Skeletal muscle satellite cell (primary cell): ENCODE results near the gene DSTN.

Source experiments
- H3K27me3 ChIP-seq: 2 replicates; pipeline ENCODE4 v1.7.0; 2013; ENCODE audit warnings: low read length; ENCODE audit not compliant: control insufficient read depth, insufficient read depth
- H3K36me3 ChIP-seq: 2 replicates; pipeline ENCODE4 v1.7.0; 2013; ENCODE audit warnings: mild to moderate bottlenecking, control low read depth, low read length; ENCODE audit not compliant: insufficient read depth
- H3K4me1 ChIP-seq: 2 replicates; pipeline ENCODE4 v1.7.0; 2013; ENCODE audit warnings: low read length; ENCODE audit not compliant: control insufficient read depth, insufficient read depth
- H3K4me2 ChIP-seq: 2 replicates; pipeline ENCODE4 v1.7.0; 2013; ENCODE audit warnings: mild to moderate bottlenecking, low read length
- H3K4me3 ChIP-seq: 2 replicates; pipeline ENCODE4 v1.7.0; 2013; ENCODE audit warnings: low read length
- H3K9ac ChIP-seq: 2 replicates; pipeline ENCODE4 v1.7.0; 2013; ENCODE audit warnings: mild to moderate bottlenecking, low read depth, low read length, moderate library complexity
- H3K9me3 ChIP-seq: replicated peaks from 2 replicates; pipeline ENCODE4 v1.7.0; 2013; ENCODE audit warnings: mild to moderate bottlenecking, control low read depth, low read length

The DSTN gene

DNA sequence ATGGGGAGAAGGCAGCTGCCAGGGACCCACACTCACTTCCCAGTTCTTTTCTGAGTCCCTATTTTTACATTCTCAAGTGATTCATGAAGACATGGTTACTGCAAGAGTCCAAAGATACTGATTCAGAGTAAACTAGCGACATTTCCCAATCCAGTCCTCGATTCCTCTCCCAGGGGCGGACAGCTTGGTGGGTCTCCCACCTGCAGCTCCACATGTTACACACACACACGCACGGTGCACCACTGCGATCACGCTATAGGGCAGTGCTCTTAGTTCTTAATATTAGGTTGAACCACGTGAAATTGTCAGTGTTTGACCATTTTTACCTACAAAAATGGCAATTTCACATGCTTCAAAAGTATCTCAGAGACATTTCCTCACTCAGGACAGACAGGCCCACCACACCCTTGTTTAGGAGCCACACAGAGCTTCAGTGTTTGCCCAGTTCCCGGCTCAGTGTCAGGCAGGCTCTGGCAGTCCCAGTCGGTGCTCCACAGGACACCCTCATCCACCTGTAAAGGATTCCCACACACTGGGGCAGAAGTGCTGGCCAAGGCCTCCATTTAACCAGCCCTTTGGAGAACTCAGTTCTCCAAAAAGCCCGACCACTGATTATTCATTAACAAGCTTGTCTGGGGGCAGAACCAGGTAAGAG is 60.4 kb downstream of the DSTN start:
- Histone ChIP-seq H3K4me1 (peaks cover under 1% of the 10 kb centered on the region), H3K9ac (no peak overlapping the region), H3K4me3 (no peak overlapping the region), H3K9me3 (no peaks in the 10 kb centered on the region), H3K27me3 (no peaks in the 10 kb centered on the region), H3K36me3 (peaks cover 99% of the 10 kb centered on the region), H3K4me2 (no peak overlapping the region)

- Histone ChIP-seq H3K9ac (no peak overlapping the region), H3K4me2 (no peak overlapping the region), H3K9me3 (no peaks in the 10 kb centered on the region), H3K27me3 (no peaks in the 10 kb centered on the region), H3K4me3 (no peak overlapping the region), H3K4me1 (peaks cover 5% of the 10 kb centered on the region), H3K36me3 (peaks cover 99% of the 10 kb centered on the region)
Measured at GRCh38 chr20:17630806-17631195, 60.9 kb downstream of the DSTN start.

DNA sequence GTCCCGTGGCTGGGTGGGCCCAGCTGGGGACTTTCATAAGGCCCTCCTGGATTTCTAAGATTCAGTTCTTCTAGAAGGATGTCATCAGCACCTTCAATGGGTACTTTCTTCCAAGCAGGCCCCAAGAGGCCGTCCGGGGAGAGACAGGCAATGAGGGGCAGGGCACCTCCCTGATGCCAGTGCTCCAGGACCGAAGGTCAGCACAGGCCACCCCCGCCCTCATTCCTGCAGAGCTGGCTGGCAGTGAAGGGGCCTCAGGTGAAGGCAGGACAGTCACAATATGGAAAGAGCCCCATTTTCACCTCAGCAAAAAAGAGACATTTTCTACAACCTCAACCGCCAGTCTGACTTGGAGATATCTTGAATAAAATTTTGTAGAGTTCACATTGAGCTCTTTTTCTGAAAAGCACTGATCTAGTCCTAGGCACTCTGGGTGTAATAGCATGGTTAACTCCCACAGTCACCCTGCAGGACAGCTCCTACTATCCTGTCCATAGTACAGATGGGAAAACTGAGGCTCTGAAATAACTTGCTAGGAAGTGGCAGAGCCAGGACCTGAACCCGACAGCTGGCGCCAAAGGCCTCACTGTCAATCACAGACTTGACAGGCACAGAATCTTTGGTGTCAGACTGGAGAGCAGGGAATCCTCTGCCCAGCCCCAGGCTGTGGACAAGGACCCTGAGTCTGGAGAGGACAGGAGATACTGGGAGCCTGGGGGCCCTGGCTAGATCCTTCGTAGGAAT is 61.9 kb downstream of the DSTN start:
- peaks cover 15% of the 10 kb centered on the region for H3K4me1 ChIP-seq
- no peak overlapping the region for H3K9ac ChIP-seq
- no peaks in the 10 kb centered on the region for H3K27me3 ChIP-seq
- peaks cover 99% of the 10 kb centered on the region for H3K36me3 ChIP-seq
- no peak overlapping the region for H3K4me3 ChIP-seq
- no peaks in the 10 kb centered on the region for H3K9me3 ChIP-seq
- H3K4me2 ChIP-seq: no peak overlapping the region

- no peaks in the 10 kb centered on the region for H3K27me3 ChIP-seq
- no peak overlapping the region for H3K9ac ChIP-seq
Measured at GRCh38 chr20:17633221-17633849, 63.5 kb downstream of the DSTN start.

GRCh38 chr20:17633850-17634500 is 64.1 kb downstream of the DSTN start:
- H3K9me3 ChIP-seq: no peaks in the 10 kb centered on the region
- no peak overlapping the region for H3K9ac ChIP-seq

More at GRCh38 chr20:17633221-17633849, 63.5 kb downstream of the DSTN start:
- Histone ChIP-seq H3K4me3 (no peak overlapping the region), H3K9me3 (no peaks in the 10 kb centered on the region), H3K4me1 (peaks cover 17% of the 10 kb centered on the region), H3K4me2 (no peak overlapping the region), H3K36me3 (peaks cover 98% of the 10 kb centered on the region)

GRCh38 chr20:17634661-17635331 is 64.9 kb downstream of the DSTN start:
- H3K4me1 ChIP-seq: peaks cover 17% of the 10 kb centered on the region
- H3K27me3 ChIP-seq: no peaks in the 10 kb centered on the region
- H3K4me2 ChIP-seq: no peak overlapping the region
- H3K4me3 ChIP-seq: no peak overlapping the region
- no peaks in the 10 kb centered on the region for H3K9me3 ChIP-seq
- H3K9ac ChIP-seq: no peak overlapping the region
- peaks cover 93% of the 10 kb centered on the region for H3K36me3 ChIP-seq

More at GRCh38 chr20:17633850-17634500, 64.1 kb downstream of the DSTN start:
- Histone ChIP-seq H3K36me3 (peaks cover 96% of the 10 kb centered on the region), H3K27me3 (no peaks in the 10 kb centered on the region), H3K4me2 (no peak overlapping the region), H3K4me3 (no peak overlapping the region), H3K4me1 (peaks cover 17% of the 10 kb centered on the region)

- Histone ChIP-seq H3K9me3 (no peaks in the 10 kb centered on the region), H3K4me2 (no peak overlapping the region)
Measured at GRCh38 chr20:17635332-17636244, 65.7 kb downstream of the DSTN start.

GRCh38 chr20:17636523-17637412 is 66.9 kb downstream of the DSTN start:
- no peaks in the 10 kb centered on the region for H3K27me3 ChIP-seq
- H3K9ac ChIP-seq: no peak overlapping the region
- no peak overlapping the region for H3K4me3 ChIP-seq
- H3K36me3 ChIP-seq: peaks cover 93% of the 10 kb centered on the region
- no peak overlapping the region for H3K4me2 ChIP-seq
- H3K4me1 ChIP-seq: peaks cover 17% of the 10 kb centered on the region
- no peaks in the 10 kb centered on the region for H3K9me3 ChIP-seq

More at GRCh38 chr20:17635332-17636244, 65.7 kb downstream of the DSTN start:
- H3K4me1 ChIP-seq: peaks cover 17% of the 10 kb centered on the region
- H3K9ac ChIP-seq: no peak overlapping the region
- H3K36me3 ChIP-seq: peaks cover 93% of the 10 kb centered on the region
- H3K4me3 ChIP-seq: no peak overlapping the region
- H3K27me3 ChIP-seq: no peaks in the 10 kb centered on the region

GRCh38 chr20:17637413-17637780 is 67.5 kb downstream of the DSTN start:
- no peak overlapping the region for H3K9ac ChIP-seq
- H3K36me3 ChIP-seq: peaks cover 93% of the 10 kb centered on the region
- no peak overlapping the region for H3K4me2 ChIP-seq
- peaks cover 17% of the 10 kb centered on the region for H3K4me1 ChIP-seq
- H3K27me3 ChIP-seq: no peaks in the 10 kb centered on the region
- H3K9me3 ChIP-seq: no peaks in the 10 kb centered on the region
- no peak overlapping the region for H3K4me3 ChIP-seq
